ENCODE results near the gene EHHADH. TPM values are rescaled to one million over a fixed set of nuclear protein-coding genes. Genes with fewer than 3 reads are reported as not detected.
"Not testable (repeated sequence)": the region's sequence is repeated elsewhere in the genome, so short reads cannot be mapped to it uniquely, and the experiment has no call there.

Gene EHHADH
- total RNA-seq, result 1 to 10 TPM; 2.6 to 7.2 (median 3.3) TPM

DNA sequence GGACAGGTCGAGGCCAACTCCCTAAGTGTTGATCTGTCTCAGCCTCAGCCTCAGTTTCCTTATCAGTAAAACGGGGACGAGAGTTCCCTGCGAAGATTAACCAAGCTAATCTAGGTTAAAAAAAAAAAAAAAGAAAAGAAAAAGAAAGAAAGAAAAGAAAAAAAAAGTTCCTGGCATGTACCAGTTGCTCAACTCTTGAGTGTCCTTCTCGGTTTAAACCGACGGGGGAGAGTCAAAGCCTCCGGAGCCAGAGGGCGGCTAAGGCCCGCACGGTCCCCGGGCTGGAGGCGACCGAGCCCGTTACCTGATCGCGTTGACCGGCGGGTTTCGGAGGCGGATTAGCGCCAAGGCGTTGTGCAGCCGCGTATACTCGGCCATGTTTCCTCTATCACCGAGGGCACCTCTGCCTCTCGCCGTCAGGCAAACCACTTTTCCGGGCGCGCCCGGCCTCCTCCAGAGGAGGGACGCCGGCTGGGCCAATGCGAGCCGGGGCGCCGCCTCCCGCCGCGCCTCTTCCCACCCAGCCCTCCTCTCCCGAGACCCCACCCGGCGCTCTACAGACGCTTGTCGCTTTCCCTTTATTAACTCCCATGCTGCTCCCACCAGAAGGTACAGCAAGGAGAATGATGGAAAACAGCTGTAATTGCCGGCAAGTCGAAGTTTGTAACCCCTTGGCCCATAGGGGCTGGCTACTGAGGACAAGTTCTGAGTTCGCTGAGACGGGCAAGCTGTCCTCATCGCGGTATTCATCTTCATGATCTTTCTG lies at the start of gene EHHADH:
Gene EHHADH, minus strand, starts transcription at position 405 of the 766 bp plus-strand sequence. Its CDS starts 27 bp downstream, at position 378.
- Histone ChIP-seq H3K27me3 (no peaks in the 10 kb centered on the region), H3K4me3 (peak within 1 kb of the TSS; percentile 35 to 36), H3K36me3 (no peaks in the 10 kb centered on the region), H3K4me1 (no peaks in the 10 kb centered on the region), H3K27ac (peak within 1 kb of the TSS; percentile 7 to 35), H3K9me3 (no peaks in the 10 kb centered on the region)
- DNase-seq, result peak; percentile 44 to 46
- intact Hi-C loops (cut with DNase I; ENCODE audit: low total_unique reads), result no loop called here
- TF ChIP-seq, protein P1, sequence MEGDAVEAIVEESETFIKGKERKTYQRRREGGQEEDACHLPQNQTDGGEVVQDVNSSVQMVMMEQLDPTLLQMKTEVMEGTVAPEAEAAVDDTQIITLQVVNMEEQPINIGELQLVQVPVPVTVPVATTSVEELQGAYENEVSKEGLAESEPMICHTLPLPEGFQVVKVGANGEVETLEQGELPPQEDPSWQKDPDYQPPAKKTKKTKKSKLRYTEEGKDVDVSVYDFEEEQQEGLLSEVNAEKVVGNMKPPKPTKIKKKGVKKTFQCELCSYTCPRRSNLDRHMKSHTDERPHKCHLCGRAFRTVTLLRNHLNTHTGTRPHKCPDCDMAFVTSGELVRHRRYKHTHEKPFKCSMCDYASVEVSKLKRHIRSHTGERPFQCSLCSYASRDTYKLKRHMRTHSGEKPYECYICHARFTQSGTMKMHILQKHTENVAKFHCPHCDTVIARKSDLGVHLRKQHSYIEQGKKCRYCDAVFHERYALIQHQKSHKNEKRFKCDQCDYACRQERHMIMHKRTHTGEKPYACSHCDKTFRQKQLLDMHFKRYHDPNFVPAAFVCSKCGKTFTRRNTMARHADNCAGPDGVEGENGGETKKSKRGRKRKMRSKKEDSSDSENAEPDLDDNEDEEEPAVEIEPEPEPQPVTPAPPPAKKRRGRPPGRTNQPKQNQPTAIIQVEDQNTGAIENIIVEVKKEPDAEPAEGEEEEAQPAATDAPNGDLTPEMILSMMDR (IDR thresholded peaks at IDR 0.05), result no peak
- TF ChIP-seq POLR2A (IDR thresholded peaks at IDR 0.05), result peak; percentile 30 to 34

DNA sequence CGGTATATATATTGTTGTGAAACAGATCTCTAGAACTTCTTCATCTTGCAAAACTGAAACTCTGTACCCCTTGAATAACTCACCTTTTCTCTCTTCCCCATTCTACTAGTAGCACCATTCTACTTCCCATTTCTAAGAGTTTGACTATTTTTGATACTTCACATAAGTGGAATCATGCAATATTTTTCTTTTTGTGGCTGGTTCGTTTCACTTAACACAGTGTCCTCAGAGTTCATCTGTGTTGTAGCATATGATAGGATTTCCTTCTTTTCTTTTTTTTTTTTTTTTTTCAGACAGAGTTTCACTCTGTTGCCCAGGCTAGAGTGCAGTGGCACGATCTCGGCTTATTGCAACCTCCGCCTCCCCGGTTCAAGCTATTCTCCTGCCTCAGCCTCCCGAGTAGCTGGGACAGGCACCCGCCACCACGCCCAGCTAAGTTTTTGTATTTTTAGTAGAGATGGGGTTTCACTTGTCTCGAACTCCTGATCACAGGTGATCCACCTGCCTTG lies 46.1 kb upstream of the EHHADH start:
- not testable (repeated sequence) for DNase-seq, H3K27ac ChIP-seq

DNA sequence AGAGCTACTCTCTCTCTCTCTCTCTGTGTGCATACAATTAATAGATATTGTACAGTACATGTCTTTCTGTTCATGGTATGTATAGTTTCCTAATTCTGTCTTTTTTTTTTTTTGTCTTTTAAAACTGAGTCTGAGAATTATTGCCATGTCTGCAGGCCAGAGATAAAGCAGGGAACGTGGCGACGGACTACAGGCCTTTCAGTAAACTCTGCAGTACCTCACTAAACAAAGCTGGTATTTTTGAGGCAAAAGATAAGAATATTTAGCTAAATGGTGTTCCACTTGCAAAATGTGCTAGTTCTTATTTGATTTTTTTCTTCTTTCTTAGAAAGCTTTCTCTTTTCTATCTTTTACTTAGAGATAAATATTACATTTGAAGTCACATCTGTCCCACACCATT lies 44.0 kb upstream of the EHHADH start:
- Histone ChIP-seq H3K4me1 (no peaks in the 10 kb centered on the region), H3K36me3 (no peaks in the 10 kb centered on the region), H3K9me3 (no peaks in the 10 kb centered on the region), H3K4me3 (no peak overlapping the region), H3K27me3 (no peaks in the 10 kb centered on the region), H3K27ac (no peak overlapping the region)
- TF ChIP-seq POLR2A (IDR thresholded peaks at IDR 0.05), result no peak
- TF ChIP-seq, protein P1 (IDR thresholded peaks at IDR 0.05), result no peak
- intact Hi-C loops (cut with DNase I; ENCODE audit: low total_unique reads), result no loop called here
- no peak for DNase-seq

More for the DNA sequence above, 46.1 kb upstream of the EHHADH start:
- H3K36me3 ChIP-seq; H3K27me3 ChIP-seq; H3K9me3 ChIP-seq; intact Hi-C loops (cut with DNase I; ENCODE audit: low total_unique reads); H3K4me3 ChIP-seq; H3K4me1 ChIP-seq: not testable (repeated sequence)

DNA sequence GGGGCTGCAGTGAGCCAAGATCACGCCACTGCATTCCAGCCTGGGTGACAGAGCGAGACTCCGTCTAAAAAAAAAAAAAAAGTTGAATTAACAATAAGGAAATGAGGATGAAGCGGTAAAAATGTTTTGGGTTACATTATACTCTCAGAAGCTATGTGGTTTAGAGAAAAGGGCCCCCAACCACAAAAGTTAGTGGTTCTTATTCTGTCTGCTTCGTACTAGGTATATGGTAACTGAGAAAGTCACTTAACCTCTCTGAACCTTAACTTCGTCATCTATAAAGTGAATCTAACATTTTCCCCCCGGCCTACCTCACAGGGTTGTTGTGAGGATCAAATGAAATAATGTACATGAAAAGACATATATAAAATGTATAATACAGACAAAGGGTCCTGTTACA lies 38.4 kb upstream of the EHHADH start:
- intact Hi-C loops (cut with DNase I; ENCODE audit: low total_unique reads), result no loop called here
- H3K4me1 ChIP-seq, result no peaks in the 10 kb centered on the region
- no peak for DNase-seq
- H3K9me3 ChIP-seq, result no peaks in the 10 kb centered on the region
- H3K27ac ChIP-seq, result no peak overlapping the region
- no peak for TF ChIP-seq POLR2A (IDR thresholded peaks at IDR 0.05)
- H3K27me3 ChIP-seq, result no peaks in the 10 kb centered on the region
- H3K4me3 ChIP-seq, result no peak overlapping the region
- no peaks in the 10 kb centered on the region for H3K36me3 ChIP-seq

DNA sequence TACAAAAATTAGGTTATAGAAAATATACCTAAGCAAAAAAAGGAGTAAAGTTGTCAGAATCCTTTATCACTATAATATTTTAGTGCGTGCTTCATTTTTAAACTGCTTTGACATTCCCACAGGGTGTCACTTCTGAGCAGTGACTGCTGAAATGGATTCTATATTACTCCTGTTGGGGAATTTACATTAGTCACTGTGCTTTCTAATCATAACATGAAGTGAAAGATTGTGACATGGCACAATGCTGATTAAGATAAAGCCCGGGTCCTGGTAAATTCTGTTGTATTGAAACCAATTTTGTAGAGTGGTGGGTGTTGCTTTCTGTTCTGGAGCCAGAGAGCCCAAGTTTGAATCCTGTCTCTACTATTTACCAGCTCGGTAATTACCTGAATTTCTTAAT lies 36.4 kb upstream of the EHHADH start:
- DNase-seq, result no peak
- TF ChIP-seq, protein P1 (IDR thresholded peaks at IDR 0.05), result no peak
- no peak for TF ChIP-seq POLR2A (IDR thresholded peaks at IDR 0.05)
- no peak overlapping the region for H3K4me3 ChIP-seq
- intact Hi-C loops (cut with DNase I; ENCODE audit: low total_unique reads), result no loop called here
- H3K9me3 ChIP-seq, result no peaks in the 10 kb centered on the region
- no peak overlapping the region for H3K27ac ChIP-seq
- no peaks in the 10 kb centered on the region for H3K4me1 ChIP-seq
- H3K27me3 ChIP-seq, result no peaks in the 10 kb centered on the region
- no peaks in the 10 kb centered on the region for H3K36me3 ChIP-seq

DNA sequence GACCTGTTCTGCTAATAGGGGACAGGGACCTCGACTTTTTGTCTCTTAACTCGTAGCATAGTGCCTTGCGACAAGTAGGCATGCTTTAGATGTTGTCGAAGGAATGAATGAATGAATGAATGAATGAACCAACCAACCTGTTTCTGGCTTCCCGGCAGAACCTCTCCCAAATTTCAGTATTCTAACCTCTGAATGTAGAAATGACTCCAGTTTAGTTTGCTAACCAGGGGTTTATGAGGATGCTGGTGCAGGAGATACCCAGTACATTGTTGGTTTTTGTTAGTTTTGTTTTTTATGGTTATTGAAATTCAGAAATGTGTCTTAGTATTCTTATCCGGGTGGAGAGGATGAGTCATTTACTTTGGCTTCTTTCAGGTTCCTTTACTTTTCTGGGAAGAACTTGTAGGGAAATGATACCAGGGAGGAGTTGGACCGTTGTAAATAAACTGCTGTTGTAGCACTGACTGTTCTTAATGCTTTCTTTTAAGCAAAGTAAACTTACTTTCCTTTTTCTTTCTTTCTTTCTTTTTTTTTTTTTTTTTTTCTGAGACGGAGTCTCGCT lies 29.6 kb upstream of the EHHADH start:
- no peak overlapping the region for H3K27ac ChIP-seq
- no peak for TF ChIP-seq POLR2A (IDR thresholded peaks at IDR 0.05)
- TF ChIP-seq, protein P1 (IDR thresholded peaks at IDR 0.05), result no peak
- peak overlapping the region; percentile 66 to 77 for H3K4me3 ChIP-seq
- no peak for DNase-seq
- H3K4me1 ChIP-seq, result no peaks in the 10 kb centered on the region
- H3K9me3 ChIP-seq, result no peaks in the 10 kb centered on the region
- intact Hi-C loops (cut with DNase I; ENCODE audit: low total_unique reads), result no loop called here
- H3K36me3 ChIP-seq, result no peaks in the 10 kb centered on the region
- H3K27me3 ChIP-seq, result no peaks in the 10 kb centered on the region

Measured in uterus (tissue), 4 donors.